ENCODE data around the gene OXSR1. TPM values are rescaled to one million over a fixed set of nuclear protein-coding genes. Genes with fewer than 3 reads are reported as not detected.

The OXSR1 gene
- total RNA-seq, 1 donor from 2014 or later, result 13.3 TPM

GRCh38 chr3:38121451-38121831 lies 43.9 kb upstream of the OXSR1 start:
- DNase-seq (ENCODE audit: low spot score in 2 of 2), result peak in 1 of 2 donors; percentile 62
- no peak for TF ChIP-seq CTCF (IDR thresholded peaks at IDR 0.05)
- no peak overlapping the region for H3K27ac ChIP-seq
- H3K36me3 ChIP-seq, result peaks cover 44 to 61% of the 10 kb centered on the region in 2 donors
- no peak overlapping the region for H3K4me3 ChIP-seq
- H3K27me3 ChIP-seq, result no peaks in the 10 kb centered on the region
- intact Hi-C loops (cut with DNase I), result no loop called here
- no peaks in the 10 kb centered on the region for H3K9me3 ChIP-seq
- no peaks in the 10 kb centered on the region for H3K4me1 ChIP-seq

GRCh38 chr3:38121832-38122461 lies 43.4 kb upstream of the OXSR1 start:
- intact Hi-C loops (cut with DNase I), result no loop called here
- H3K9me3 ChIP-seq, result no peaks in the 10 kb centered on the region
- peak in 1 of 2 donors; percentile 54 for DNase-seq (ENCODE audit: low spot score in 2 of 2)
- H3K36me3 ChIP-seq, result peaks cover 49 to 66% of the 10 kb centered on the region in 2 donors
- no peak for TF ChIP-seq CTCF (IDR thresholded peaks at IDR 0.05)
- H3K27me3 ChIP-seq, result no peaks in the 10 kb centered on the region
- H3K4me1 ChIP-seq, result no peaks in the 10 kb centered on the region
- no peak overlapping the region for H3K4me3 ChIP-seq
- no peak overlapping the region for H3K27ac ChIP-seq

GRCh38 chr3:38122712-38123290 lies 42.5 kb upstream of the OXSR1 start:
- H3K27me3 ChIP-seq, result no peaks in the 10 kb centered on the region
- no peak for TF ChIP-seq CTCF (IDR thresholded peaks at IDR 0.05)
- no peaks in the 10 kb centered on the region for H3K4me1 ChIP-seq
- H3K27ac ChIP-seq, result no peak overlapping the region
- intact Hi-C loops (cut with DNase I), result no loop called here
- DNase-seq (ENCODE audit: low spot score in 2 of 2), result peak in 1 of 2 donors; percentile 58
- no peaks in the 10 kb centered on the region for H3K9me3 ChIP-seq
- peaks cover 57 to 74% of the 10 kb centered on the region in 2 donors for H3K36me3 ChIP-seq
- no peak overlapping the region for H3K4me3 ChIP-seq

- H3K4me3 ChIP-seq, result no peak overlapping the region
- no peak overlapping the region for H3K27ac ChIP-seq
- no peaks in the 10 kb centered on the region for H3K4me1 ChIP-seq
- intact Hi-C loops (cut with DNase I), result no loop called here
- TF ChIP-seq CTCF (IDR thresholded peaks at IDR 0.05), result no peak
- H3K9me3 ChIP-seq, result no peaks in the 10 kb centered on the region
- no peaks in the 10 kb centered on the region for H3K27me3 ChIP-seq
- H3K36me3 ChIP-seq, result peaks cover 74 to 91% of the 10 kb centered on the region in 2 donors
- no peak for DNase-seq (ENCODE audit: low spot score in 2 of 2)
Observed at GRCh38 chr3:38124324-38125122, 40.8 kb upstream of the OXSR1 start.

GRCh38 chr3:38125305-38126120 lies 39.8 kb upstream of the OXSR1 start:
- peaks cover 84 to 94% of the 10 kb centered on the region in 2 donors for H3K36me3 ChIP-seq
- no peak for TF ChIP-seq CTCF (IDR thresholded peaks at IDR 0.05)
- H3K27ac ChIP-seq, result no peak overlapping the region
- no peaks in the 10 kb centered on the region for H3K27me3 ChIP-seq
- intact Hi-C loops (cut with DNase I), result no loop called here
- peak in 1 of 2 donors; percentile 45 for DNase-seq (ENCODE audit: low spot score in 2 of 2)
- H3K9me3 ChIP-seq, result no peaks in the 10 kb centered on the region
- H3K4me3 ChIP-seq, result no peak overlapping the region
- no peaks in the 10 kb centered on the region for H3K4me1 ChIP-seq
